Measurements from ENCODE around the gene NUP210L.

NUP210L gene

DNA sequence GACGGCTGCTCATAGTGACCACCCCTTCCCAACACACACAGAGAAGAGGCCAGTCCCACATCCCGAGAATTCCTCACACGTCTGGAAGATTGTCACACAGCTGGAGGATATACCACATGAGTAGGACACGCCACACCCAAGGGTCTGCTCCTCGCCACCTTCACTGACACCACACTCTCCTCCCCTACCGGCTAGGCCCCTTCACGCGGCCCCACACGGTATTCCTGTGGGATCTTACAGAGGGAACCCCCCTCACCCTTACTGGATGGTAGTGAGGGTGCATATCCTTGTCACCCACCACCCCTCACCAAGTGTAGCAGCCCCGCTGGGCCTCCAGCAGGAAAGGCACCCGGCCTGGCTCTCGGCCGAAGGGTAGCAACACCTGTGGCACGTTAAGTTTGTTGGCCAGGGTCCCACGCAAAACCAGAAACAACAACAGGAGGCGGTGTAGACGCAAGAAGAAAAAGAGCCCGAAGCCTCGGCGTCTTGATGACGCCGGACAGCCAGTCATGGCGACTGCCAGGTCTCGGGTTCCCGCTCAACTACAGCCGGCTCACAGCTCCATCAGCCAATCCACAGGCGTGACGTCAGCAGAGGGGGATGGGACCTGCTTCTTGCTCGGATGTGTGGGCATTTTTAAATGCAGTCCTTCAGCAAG is at the start of gene NUP210L:
Gene NUP210L, minus strand, starts transcription at position 540 of the 658 bp plus-strand sequence.
- no peak for DNase-seq

DNA sequence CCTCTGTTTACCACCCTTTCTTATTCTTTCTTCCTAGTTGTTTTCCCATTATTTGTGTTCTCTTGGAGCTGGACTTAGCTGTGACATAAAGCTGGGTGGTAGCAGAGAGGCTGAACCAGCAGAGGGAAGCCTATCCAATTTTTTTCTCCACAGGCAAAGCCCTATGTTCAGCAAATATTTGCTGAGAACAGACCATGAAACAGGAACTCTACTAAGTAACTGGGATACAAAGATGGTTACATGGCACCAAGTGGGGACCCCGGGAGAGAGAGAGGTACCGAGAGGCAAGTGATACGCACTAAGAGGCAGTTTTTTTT is 44.6 kb upstream of the NUP210L start:
- no peak for DNase-seq

DNA sequence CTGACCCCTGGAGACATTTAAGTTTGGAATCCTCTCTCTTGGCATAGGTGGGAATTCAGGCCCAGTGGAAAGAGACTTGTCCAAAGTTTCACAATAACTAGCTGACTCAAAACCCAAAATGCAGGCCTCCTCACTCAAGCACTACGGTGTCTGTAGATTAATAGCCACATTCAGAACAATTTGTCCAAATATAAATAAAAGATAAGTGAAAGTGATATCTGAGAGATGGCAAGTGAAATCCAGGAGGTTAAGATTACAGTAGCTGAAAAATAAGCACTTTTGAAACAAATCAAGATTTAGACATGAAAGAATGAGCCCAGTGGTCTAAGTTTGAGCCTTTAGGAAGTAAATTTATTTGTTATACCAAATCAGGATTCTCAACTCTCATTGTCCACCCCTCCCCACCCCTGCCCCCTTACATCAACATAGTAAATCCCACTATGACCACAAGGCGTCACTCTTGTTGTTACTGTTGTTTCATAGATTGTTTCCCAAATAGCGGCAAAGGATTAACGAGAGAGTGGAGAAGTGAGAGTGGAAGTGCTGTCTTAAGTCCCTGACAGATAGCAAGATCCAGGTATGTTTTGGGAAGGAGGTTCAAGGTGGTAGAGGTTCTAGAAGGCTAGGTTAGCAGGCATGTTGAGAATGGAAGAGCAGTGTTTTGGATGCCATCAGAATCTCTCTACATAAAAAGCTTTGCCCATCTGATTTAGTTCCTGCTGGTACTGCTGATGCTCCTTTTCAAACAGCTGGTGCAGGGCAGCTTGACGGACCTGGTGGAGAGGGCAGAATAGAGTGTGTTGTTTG is 44.1 kb upstream of the NUP210L start:
- peak; percentile 3 for DNase-seq

DNA sequence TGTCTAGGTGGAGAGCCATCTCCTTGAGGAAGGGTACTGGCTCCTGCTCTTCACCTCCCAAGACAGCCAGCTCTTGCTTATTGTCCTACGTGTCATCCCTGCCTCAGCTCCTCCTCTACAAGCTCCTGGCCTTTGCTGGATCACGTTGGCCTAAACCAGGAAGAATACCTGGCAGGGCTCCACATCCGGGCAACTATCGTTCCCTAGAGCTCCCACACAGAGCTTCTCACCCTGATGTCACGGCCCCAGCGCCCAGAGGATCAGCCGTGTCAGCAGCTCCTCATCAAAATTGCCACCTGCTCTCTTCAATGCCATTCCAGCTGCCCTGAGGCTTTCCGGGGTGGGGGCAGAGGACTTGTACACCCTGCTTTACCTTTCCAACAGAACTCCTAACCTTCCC is 38.9 kb upstream of the NUP210L start:
- no peak for DNase-seq

DNA sequence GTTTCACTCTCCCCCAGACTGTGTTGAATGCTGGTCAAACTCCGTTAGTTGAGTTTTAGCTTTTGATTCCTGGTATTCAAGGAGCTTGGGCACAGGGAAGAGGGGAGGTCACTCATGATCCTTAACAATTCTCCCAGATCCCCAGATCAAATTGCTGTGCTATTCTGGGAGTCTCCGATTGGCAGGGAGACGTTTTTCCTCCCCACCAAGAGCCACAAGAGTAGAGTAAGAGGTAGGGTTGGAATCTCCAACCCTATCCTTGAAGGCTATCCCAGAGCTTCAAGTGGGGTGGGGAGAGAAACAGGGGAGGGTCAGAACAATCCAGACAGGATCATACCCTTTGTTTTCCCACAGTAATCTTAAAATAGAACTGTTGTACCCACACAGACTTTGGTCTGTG is 37.6 kb upstream of the NUP210L start:
- DNase-seq: no peak

DNA sequence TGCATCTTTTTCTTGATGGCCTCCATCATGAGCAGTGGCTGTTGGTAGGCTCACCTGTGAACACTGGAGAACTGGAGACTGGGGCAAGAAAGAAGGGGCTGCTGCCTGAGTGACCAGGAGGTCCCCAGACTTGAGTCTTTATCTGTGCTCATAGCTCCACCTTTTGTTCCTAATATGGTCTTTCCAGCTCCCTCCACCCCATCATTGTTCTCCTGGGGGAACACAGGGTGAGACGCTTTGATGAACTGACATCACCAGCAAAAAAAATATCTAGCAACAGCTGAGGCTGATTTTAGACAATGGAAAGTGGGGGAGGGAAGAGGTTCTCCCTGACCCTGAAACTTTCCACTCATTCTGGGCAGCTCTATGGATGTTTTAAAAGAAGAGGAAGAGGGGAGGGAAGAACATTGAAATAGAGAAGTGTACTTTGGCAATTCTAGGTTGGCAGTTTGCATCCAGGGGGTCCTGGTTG is 37.2 kb upstream of the NUP210L start, which contains the start of gene TPM3:
Gene TPM3, minus strand, starts transcription at position 111 of the 472 bp plus-strand sequence. Its CDS starts 82 bp downstream, at position 29.
- DNase-seq: no peak

DNA sequence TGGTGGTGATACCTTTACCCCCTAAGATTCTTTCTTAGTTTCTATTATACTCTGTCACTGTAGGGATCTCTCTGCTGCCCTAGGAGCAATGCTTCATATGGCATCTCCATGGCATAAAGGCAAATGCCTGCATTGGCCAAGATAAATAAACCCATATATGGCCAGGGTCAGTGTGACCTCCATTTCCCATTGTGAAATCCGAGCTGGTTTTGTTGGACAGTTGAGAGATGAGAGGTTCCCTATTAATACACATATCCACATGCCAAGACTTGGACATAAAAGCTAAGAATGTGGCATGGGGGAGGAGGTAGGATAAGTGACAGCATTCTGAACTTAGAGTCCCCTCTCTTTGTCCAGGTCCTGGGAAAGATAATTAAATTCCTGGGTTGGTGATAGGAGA is 35.7 kb upstream of the NUP210L start:
- no peak for DNase-seq

DNA sequence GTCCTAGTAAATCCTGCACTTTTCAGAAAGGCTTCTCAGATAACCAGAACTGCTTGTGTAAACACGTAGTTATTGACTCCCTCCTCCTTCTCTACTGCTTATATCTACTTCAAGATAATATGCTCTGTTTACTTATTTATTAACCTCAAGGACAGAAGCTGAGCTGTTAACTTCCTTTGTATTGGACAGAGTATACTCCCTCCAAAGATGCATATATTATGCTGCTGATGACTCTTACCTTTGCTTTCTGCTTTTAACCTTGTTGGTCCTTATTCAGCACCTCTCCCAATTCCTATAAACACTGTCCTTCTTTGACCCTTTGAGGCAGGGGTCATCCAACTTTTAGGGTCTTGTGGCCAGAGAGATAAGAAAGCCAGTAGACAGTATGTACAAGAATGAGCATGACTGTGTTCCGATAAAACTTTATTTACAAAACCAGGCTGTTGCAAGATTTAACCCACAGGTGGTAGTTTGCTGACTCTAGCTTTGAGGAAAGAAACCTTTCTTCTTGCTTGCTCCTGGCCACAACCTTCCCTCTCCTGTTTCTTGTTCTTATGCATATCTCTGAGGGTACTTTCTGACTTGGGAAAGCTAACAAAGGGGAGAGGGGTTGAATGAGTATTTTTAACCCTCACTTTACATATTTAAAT is 32.1 kb upstream of the NUP210L start:
- no peak for DNase-seq

DNA sequence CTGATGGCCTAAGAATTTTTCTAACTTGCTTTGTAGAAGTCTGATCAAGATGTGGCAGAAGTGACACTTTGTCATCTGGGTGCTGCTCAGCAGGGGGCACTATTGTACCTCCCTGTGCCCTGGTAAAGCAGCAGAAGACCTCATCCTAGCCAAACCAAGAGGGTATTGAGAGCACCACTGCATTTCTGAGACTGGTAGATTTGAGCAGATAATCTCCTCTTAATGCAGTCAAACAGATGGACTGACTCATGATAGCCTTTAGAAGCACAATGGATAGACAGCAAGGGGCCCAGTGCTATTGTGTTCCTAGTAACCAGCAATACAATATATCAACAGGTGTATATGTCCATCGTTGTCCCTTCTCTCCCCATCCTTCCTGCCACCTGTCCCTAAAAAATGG is 31.3 kb upstream of the NUP210L start:
- peak; percentile 33 for DNase-seq

DNA sequence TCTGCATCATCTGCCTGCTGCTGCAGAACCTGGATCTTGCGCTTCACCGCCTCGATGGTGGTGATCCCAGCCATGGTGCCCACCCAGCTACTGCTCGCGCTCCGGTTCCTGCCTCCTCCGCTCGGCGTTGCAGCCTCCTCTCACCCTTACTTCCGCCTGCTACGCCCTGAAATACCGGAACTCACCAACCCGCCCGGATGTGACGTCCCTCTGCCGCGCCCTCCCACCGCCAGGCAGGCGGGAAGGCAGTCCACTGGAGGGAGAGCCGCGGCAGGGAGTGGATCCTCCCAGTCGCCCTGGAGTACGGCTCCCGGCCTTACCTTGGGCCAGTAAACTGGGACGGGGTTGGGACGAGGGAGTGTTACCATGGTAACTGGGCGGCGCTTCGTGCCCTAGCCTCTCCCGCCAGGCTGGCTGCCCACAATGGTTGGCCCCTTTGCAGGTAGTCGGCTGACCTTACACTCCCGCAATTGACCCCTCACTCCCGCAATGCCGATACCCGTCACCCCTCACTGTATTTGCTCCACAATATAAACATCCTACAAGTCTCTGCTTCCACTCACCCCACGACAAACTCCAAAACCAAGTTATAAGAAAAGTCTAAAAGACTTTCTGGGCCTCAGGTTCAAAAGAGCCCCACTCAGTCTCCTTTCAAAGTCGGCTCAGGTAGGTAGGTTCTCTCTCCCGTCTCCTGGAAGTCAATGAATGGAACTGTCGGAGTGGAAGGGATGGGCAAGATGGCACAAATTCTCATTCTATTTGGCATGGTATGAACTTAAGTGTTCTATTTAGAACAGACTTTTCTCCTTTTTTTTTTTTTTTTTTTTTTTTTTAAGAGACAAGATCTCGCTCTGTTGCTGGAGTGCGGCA is 28.4 kb upstream of the NUP210L start:
- DNase-seq: peak; percentile 99

DNA sequence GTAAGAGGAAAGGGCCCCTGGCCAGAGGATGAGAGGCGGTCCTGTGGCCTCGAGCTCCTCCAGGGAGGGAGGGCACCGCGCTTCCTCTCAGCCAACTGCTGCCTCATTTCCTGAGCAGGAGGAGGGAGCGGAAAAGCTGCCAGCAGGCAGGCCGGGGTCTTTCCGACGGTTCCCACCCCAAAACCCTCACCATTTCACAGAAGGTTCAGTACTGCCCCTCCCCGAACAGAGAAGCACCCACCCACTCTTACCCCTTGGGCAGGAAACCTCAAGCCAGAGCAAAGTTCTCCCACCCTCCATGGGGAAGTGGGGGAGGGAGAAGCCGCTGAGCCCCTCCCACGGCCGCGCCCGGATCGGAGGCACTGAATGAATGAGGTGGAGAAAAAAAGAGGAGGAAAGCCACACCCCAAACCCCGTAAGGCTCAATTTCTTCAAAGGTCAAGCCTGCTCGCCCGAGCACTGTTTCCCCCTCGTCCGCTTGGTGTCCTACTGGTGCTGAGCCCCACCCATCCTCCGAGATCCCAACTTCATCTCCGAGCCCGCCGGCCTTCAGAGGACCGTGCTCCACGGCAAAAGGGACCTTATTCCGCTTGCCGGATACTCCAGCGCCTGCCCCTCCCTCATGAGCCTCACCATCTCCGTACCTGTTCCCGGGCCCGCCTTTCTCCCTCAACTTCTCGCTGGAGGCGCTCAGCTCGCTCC is 27.6 kb upstream of the NUP210L start:
- peak; percentile 32 for DNase-seq

DNA sequence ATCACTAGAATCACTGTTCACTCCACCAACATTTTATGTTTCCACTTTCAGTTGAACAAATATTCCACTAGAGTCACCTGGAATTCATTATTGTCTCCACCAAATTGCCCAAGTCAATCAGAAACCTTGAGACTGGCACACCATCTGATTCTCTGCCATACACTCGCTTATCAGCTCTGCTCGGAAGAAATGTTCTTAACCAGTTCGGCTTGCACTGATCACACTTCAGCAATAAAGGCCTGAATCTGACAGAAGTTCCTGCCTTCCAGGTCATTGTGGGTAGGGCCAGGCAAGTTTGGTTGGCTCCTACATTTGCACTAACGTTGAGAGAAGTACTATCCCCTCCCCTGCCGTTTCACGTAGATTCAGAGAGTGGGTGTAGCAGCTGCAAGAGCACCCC is 27.1 kb upstream of the NUP210L start:
- no peak for DNase-seq

DNA sequence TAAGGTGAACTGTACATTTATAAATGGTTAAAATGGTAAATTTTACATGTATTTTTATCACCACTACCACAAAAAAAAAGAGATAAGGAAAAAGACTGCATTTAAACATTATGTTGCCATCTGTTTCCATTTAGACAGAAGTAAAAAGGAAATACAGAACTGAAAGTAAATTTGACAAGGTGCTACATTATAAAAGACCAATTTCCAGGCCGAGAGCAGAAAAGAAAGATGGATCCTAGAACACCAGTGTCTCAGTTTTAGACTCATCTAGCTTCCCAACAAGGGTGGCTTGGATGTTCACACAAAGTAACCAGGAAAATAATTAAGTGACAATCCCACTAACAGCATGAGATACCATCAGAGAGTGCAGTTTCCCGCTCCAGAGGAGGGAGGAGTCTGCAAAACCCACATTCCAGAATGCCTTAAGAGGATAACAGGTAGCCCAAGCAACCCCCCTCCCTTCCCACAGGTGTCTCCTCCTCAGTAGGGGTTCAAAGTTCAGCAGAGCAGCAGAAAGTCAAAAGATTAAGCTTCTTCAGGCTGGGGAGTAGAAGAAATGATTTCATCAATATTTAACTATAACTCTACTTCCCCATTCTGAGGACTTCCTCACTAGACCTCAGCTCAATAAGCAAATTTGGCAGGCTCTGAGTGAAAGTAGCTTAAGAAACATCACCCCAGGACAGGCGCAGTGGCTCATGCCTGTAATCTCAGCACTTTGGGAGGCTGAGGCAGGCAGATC is 25.2 kb upstream of the NUP210L start:
- DNase-seq: no peak

DNA sequence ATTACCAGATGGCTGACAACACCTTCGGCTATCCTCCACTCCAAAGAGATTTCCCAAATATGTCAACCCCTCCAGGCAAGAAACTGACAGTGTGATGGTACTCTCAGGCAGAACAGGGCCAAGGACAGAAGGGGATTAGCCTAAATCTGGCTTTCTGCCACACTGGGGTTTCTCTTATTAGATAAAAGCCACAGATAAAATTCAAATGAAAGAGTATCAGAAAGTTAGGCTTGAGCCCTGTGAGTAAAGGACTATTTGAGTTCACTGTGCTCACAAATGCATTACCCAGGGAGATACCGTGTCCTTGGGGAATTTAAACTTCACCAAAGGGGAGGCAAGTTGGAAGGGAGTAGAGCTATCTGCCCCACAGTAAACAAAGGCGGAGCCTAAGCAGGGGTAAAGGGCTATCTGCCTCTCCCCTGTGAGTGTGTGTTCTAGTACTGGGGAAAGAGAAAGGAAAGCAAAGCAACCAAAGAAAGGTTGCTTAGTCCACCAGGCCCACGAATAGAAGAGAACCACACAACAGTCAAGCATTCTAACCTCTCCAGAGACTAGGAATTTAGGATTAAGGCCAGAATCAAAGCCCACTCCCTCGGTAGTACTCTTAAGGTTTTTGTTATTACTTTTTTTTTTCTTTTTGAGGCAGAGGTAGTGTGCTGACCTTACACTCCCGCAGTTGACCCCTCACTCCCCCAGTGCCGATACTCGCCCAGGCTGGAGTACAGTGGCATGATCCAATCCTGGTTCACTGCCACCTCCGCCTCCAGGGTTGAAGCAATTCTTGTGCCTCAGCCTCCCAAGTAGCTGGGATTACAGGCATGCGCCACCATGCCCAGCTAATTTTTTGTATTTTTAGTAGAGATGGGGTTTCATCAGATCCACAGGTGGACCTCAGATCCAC is 24.3 kb upstream of the NUP210L start:
- no peak for DNase-seq

DNA sequence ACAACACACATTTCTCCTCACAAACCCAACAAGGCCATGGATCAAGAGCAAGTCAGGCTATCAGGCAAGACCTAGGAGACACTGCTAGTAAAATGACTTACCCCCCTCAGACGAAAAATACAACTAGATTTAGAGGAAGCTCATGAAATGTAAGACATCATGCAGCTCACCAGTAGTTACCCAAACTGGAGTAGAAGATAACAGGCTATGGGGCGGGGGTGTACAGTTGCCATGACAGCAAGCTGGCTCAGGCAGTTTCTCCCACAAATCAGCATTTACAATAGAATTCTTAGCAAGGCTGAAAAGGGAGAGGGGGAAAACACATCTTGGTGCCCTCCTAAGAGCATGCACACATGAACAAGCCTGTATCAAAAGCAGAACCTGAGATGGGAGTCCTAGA is 23.1 kb upstream of the NUP210L start:
- DNase-seq: no peak

DNA sequence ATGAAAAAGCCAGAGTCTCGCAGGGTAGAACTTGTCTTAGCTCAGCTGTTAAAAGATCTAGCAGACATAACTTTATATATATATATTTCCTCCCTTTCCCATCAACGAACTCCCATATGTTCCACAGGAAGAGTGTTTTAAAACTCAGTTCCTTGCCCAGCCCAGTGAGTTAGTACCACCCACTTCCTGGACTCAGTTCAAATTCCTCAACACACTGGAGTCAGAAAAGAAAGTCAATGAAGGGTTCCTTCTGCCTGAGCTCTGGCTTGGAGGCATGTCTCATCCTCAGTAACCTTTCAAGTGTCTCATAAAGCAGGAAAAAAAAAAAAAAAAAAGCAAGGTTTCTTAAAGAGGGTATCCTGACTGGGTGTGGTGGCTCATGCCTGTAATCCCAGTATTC is 21.5 kb upstream of the NUP210L start:
- DNase-seq: no peak

DNA sequence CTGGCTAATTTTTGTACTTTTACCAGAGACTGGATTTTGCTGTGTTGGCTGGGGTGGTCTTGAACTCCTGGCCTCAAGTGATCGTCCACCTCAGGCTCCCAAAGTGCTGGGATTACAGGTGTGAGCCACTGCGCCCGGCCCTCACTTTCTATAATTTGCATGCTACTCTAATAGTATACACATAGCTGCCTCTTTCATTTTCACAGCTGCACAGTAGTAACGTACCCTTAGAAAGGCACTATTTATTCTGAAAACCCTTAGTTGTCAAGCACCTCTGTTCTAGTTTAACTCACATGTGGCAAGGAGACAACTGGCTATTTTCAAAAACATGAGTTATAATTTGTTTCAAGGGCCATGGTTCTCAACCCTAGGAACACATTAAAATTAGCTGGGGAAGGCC is 19.8 kb upstream of the NUP210L start:
- DNase-seq: no peak

DNA sequence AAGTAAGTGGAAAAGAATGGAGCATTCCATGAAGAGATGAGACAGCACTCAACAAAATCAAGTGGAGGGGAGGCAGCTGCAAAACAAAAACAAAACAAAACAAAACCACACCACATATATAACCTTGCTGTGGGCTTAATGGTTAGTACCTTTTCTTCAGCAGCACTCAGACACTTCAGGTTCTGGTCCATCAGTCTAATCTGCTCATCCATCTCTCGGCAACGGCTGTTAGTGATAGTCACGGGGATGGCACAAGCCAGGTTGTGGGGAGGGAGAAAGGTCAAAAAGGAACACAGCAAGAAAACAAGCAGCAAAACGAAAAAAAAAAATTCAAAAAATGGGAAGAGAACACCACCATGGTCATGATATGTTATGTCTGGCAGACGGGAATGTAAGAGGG is 17.0 kb upstream of the NUP210L start:
- DNase-seq: no peak

DNA sequence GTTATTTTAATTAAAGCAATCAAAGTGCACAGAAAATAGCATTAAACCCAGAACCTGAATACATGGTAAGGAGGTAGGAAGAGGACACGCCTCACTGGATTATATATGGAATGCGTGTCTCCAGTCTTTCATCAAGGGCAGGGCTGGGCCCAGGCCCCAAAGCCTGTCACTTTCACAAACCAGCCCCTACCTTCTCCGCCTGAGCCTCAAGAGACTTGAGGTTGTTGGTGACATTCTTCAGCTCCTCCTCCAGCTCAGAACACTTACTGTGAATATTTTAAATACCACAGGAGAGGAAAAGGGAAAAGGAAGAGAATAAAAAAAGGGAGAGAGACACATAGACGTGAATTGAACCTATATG is 16.3 kb upstream of the NUP210L start:
- no peak for DNase-seq

DNA sequence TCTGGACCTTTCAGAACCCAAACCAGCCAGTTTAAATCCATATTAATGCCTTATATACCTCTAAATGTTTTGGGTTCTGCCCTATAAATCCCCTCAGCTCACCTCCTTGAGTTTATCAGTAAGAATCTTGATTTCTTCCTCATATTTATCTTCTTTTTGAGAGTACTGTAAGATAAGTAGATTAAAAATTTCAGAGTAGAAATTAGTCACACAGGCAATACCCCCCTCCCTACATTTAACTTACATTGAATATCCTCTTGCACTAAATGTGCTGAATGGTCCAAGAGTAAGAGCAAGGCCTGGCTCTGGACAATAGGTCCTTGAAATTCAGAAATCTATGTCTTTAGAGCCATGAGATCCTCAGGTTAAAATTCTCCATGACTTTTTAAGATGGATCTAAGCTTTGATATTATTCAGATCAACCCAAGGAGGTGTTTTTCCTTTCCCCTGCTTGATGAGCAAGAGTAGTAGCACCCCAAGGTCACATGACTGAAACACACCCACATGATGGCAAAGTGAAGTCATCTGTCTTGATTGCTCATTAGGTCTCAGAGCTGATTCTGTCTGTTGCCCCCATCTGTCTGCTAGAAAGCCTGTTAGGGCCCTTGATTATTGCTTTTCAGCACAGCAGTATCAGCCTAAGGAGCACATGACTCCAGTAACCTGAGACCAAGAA is 15.8 kb upstream of the NUP210L start:
- DNase-seq: no peak
